ENCODE data around the gene SDHAF2.

- TF ChIP-seq CTCF (IDR thresholded peaks at IDR 0.05) (no peak), POLR2A (IDR thresholded peaks at IDR 0.05) (no peak), EP300 (IDR thresholded peaks at IDR 0.05) (no peak)
These were observed 12.3 kb upstream of the SDHAF2 start for GRCh38 chr11:61417670-61418069.

All from upper lobe of left lung (tissue), 4 donors.